ENCODE results near the gene PPP2R2D.

Gene PPP2R2D

GRCh38 chr10:131889755-131890154, 11.1 kb upstream of the PPP2R2D start:
- Histone ChIP-seq H3K36me3 (ENCODE audit: control insufficient read depth, insufficient read depth, low read length) (no peaks in the 10 kb centered on the region), H3K4me3 (ENCODE audit: insufficient read depth, low read depth, low read length, poor library complexity, severe bottlenecking) (no peak overlapping the region), H3K4me1 (ENCODE audit: control insufficient read depth, insufficient read depth, low read length, poor library complexity, severe bottlenecking) (peaks cover 5% of the 10 kb centered on the region), H3K27me3 (replicated peaks; ENCODE audit: control insufficient read depth, insufficient read depth, low read length, poor library complexity, severe bottlenecking) (no peaks in the 10 kb centered on the region), H3K27ac (ENCODE audit: insufficient read depth, low read length, poor library complexity, severe bottlenecking) (no peak overlapping the region), H3K9me3 (ENCODE audit: control insufficient read depth, low read length) (no peaks in the 10 kb centered on the region)
- no peak for DNase-seq

DNA sequence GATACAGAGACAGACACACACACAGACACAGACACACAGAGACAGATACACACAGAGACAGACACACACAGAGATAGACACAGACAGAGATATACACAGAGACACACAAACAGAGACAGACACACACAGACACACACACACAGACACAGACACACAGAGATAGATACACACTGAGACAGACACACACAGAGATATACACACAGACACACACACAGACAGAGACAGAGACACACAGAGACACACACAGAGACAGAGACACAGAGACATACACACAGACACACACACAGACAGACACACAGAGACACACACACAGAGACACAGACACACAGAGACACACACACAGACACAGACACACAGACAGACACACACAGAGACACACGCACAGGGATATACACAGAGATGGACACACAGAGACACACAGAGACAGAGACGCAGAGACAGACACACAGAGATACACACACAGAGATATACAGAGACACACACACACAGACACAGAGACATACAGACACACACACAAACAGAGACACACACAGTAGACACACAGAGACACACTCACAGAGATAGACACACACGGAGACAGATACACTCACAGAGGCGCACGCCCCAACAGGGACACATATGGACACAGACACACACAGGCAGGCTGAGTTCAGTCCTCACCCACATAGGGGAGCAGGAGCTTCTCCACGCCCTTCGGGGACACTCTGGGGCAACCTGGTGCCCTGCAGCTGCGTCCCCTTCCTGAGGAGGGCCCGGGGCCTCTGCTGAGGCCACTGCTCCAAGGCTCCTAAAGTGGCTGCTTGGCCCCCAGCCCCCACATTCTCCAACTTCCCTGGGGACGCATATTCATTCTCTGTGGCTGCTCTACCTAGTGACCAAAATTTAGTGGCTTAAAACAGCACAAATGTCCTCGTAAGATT, 10.3 kb upstream of the PPP2R2D start:
- H3K4me3 ChIP-seq (ENCODE audit: insufficient read depth, low read depth, low read length, poor library complexity, severe bottlenecking) = no peak overlapping the region
- no peak overlapping the region for H3K27ac ChIP-seq (ENCODE audit: insufficient read depth, low read length, poor library complexity, severe bottlenecking)
- H3K36me3 ChIP-seq (ENCODE audit: control insufficient read depth, insufficient read depth, low read length) = no peaks in the 10 kb centered on the region
- DNase-seq = no peak
- no peaks in the 10 kb centered on the region for H3K9me3 ChIP-seq (ENCODE audit: control insufficient read depth, low read length)
- H3K4me1 ChIP-seq (ENCODE audit: control insufficient read depth, insufficient read depth, low read length, poor library complexity, severe bottlenecking) = peaks cover under 1% of the 10 kb centered on the region
- H3K27me3 ChIP-seq (replicated peaks; ENCODE audit: control insufficient read depth, insufficient read depth, low read length, poor library complexity, severe bottlenecking) = no peaks in the 10 kb centered on the region

DNA sequence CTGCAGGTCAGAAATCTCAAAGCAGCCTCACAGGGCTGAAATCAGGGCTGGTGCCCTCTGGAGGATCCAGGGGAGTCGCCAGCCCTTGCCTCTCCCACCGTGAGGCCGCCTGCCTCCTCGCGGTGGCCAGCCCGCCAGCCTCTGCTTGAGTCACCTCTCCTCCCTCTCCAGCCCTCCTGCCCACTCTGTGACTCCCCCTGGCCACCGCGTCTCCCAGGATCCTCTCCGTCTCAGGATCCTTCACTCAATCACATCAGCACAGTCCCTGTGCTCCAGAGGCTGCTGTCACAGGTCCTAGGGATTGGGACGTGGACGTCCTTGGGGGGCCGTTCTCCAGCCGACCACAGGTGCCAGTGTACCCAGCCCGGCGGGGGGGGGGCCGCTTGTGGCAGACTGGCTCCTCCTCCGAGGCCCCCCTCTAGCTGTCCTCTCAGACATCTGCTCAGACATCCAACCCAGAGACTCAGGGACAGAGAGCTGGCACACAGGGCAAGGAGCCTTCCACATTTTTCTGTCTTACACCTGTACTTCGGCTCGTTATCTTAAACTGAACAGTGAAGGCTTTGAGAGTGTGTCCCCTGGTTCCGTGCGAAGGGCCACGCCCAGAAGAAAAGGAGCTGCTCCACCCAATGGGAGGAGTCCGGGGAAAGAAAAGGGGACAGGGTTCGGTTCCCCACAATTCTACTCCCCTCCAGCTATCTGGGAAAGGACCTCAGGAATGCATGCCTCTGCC, 9.4 kb upstream of the PPP2R2D start:
- H3K9me3 ChIP-seq (ENCODE audit: control insufficient read depth, low read length) = no peaks in the 10 kb centered on the region
- H3K27me3 ChIP-seq (replicated peaks; ENCODE audit: control insufficient read depth, insufficient read depth, low read length, poor library complexity, severe bottlenecking) = no peaks in the 10 kb centered on the region
- no peaks in the 10 kb centered on the region for H3K4me1 ChIP-seq (ENCODE audit: control insufficient read depth, insufficient read depth, low read length, poor library complexity, severe bottlenecking)
- DNase-seq = no peak
- H3K36me3 ChIP-seq (ENCODE audit: control insufficient read depth, insufficient read depth, low read length) = no peaks in the 10 kb centered on the region
- H3K4me3 ChIP-seq (ENCODE audit: insufficient read depth, low read depth, low read length, poor library complexity, severe bottlenecking) = no peak overlapping the region
- no peak overlapping the region for H3K27ac ChIP-seq (ENCODE audit: insufficient read depth, low read length, poor library complexity, severe bottlenecking)

DNA sequence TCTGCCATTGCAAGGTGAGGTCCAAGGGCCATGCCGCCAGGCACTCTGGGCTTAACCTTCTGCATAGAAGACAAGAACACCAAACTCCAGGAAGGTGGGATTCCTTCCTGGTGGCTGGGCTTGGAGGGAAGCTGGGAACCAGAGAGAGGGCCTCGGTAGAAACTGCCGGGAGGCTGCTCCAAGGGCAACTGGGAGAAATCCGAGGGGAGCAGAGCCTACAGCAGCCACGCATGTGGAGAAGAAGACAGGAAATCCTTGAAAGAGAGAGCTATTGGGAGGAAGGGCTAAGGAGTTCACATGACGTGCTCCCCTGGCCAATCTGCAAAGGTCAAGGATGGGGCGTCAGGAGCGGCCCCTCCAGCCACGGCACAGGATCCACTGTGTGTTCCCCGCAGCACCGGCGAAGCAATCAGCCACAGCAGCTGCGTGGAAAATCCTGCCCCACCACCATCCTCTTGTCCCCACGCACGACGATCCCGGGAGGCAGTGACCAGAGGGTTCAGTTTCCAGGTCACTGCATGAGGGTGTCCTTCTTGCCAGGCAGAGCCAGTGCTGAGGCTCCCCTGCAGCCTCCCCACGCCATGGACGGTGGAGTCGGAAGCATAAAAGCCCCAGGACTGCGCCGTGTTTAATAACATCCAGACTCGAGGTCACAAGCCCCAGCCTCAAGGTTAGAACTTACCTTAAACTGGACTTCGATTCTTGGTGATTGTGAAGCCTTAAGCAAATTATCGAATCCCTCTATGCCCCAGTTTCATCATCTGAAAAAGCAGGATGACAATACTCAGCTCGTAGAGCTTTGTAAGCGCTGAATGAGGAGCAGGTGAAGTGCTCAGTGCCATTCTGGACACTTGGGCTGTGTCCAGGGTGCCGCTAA, 8.6 kb upstream of the PPP2R2D start:
- H3K4me3 ChIP-seq (ENCODE audit: insufficient read depth, low read depth, low read length, poor library complexity, severe bottlenecking) = no peak overlapping the region
- H3K9me3 ChIP-seq (ENCODE audit: control insufficient read depth, low read length) = no peaks in the 10 kb centered on the region
- H3K4me1 ChIP-seq (ENCODE audit: control insufficient read depth, insufficient read depth, low read length, poor library complexity, severe bottlenecking) = no peaks in the 10 kb centered on the region
- no peak for DNase-seq
- H3K27ac ChIP-seq (ENCODE audit: insufficient read depth, low read length, poor library complexity, severe bottlenecking) = no peak overlapping the region
- no peaks in the 10 kb centered on the region for H3K27me3 ChIP-seq (replicated peaks; ENCODE audit: control insufficient read depth, insufficient read depth, low read length, poor library complexity, severe bottlenecking)
- H3K36me3 ChIP-seq (ENCODE audit: control insufficient read depth, insufficient read depth, low read length) = no peaks in the 10 kb centered on the region

GRCh38 chr10:131892806-131893675, 7.8 kb upstream of the PPP2R2D start:
- Histone ChIP-seq H3K9me3 (ENCODE audit: control insufficient read depth, low read length) (no peaks in the 10 kb centered on the region), H3K27ac (ENCODE audit: insufficient read depth, low read length, poor library complexity, severe bottlenecking) (no peak overlapping the region), H3K4me1 (ENCODE audit: control insufficient read depth, insufficient read depth, low read length, poor library complexity, severe bottlenecking) (no peaks in the 10 kb centered on the region), H3K27me3 (replicated peaks; ENCODE audit: control insufficient read depth, insufficient read depth, low read length, poor library complexity, severe bottlenecking) (no peaks in the 10 kb centered on the region), H3K4me3 (ENCODE audit: insufficient read depth, low read depth, low read length, poor library complexity, severe bottlenecking) (no peak overlapping the region), H3K36me3 (ENCODE audit: control insufficient read depth, insufficient read depth, low read length) (no peaks in the 10 kb centered on the region)
- DNase-seq = no peak

DNA sequence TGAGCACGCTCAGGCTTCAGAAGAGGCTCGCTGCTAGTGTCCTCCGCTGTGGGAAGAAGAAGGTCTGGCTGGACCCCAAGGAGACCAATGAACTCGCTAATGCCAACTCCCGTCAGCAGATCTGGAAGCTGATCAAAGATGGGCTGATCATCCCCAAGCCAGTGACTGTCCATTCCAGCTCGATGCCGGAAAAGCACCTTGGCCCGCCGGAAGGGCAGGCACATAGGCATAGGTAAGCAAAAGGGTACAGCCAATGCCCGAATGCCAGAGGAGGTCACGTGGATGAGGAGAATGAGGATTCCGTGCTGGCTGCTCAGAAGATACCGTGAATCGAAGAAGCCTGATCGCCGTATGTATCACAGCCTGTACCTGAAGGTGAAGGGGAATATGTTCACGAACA, 5.7 kb upstream of the PPP2R2D start:
- H3K36me3 ChIP-seq (ENCODE audit: control insufficient read depth, insufficient read depth, low read length) = no peaks in the 10 kb centered on the region
- no peak for DNase-seq
- no peaks in the 10 kb centered on the region for H3K27me3 ChIP-seq (replicated peaks; ENCODE audit: control insufficient read depth, insufficient read depth, low read length, poor library complexity, severe bottlenecking)
- H3K27ac ChIP-seq (ENCODE audit: insufficient read depth, low read length, poor library complexity, severe bottlenecking) = no peak overlapping the region
- H3K4me1 ChIP-seq (ENCODE audit: control insufficient read depth, insufficient read depth, low read length, poor library complexity, severe bottlenecking) = no peaks in the 10 kb centered on the region
- no peak overlapping the region for H3K4me3 ChIP-seq (ENCODE audit: insufficient read depth, low read depth, low read length, poor library complexity, severe bottlenecking)
- H3K9me3 ChIP-seq (ENCODE audit: control insufficient read depth, low read length) = no peaks in the 10 kb centered on the region

GRCh38 chr10:131896403-131896802, 4.4 kb upstream of the PPP2R2D start:
- Histone ChIP-seq H3K4me3 (ENCODE audit: insufficient read depth, low read depth, low read length, poor library complexity, severe bottlenecking) (no peak overlapping the region), H3K36me3 (ENCODE audit: control insufficient read depth, insufficient read depth, low read length) (no peaks in the 10 kb centered on the region), H3K4me1 (ENCODE audit: control insufficient read depth, insufficient read depth, low read length, poor library complexity, severe bottlenecking) (no peaks in the 10 kb centered on the region), H3K9me3 (ENCODE audit: control insufficient read depth, low read length) (no peaks in the 10 kb centered on the region), H3K27me3 (replicated peaks; ENCODE audit: control insufficient read depth, insufficient read depth, low read length, poor library complexity, severe bottlenecking) (no peaks in the 10 kb centered on the region), H3K27ac (ENCODE audit: insufficient read depth, low read length, poor library complexity, severe bottlenecking) (no peak overlapping the region)
- peak in 2 of 3 donors; percentile 25 to 42 for DNase-seq

GRCh38 chr10:131897297-131897899, 3.4 kb upstream of the PPP2R2D start:
- no peaks in the 10 kb centered on the region for H3K27me3 ChIP-seq (replicated peaks; ENCODE audit: control insufficient read depth, insufficient read depth, low read length, poor library complexity, severe bottlenecking)

GRCh38 chr10:131898061-131898460, 2.7 kb upstream of the PPP2R2D start:
- H3K36me3 ChIP-seq (ENCODE audit: control insufficient read depth, insufficient read depth, low read length) = no peaks in the 10 kb centered on the region
- no peak overlapping the region for H3K27ac ChIP-seq (ENCODE audit: insufficient read depth, low read length, poor library complexity, severe bottlenecking)
- DNase-seq = no peak
- H3K9me3 ChIP-seq (ENCODE audit: control insufficient read depth, low read length) = no peaks in the 10 kb centered on the region
- peaks cover 11% of the 10 kb centered on the region for H3K4me1 ChIP-seq (ENCODE audit: control insufficient read depth, insufficient read depth, low read length, poor library complexity, severe bottlenecking)
- no peaks in the 10 kb centered on the region for H3K27me3 ChIP-seq (replicated peaks; ENCODE audit: control insufficient read depth, insufficient read depth, low read length, poor library complexity, severe bottlenecking)
- no peak overlapping the region for H3K4me3 ChIP-seq (ENCODE audit: insufficient read depth, low read depth, low read length, poor library complexity, severe bottlenecking)

More at GRCh38 chr10:131897297-131897899, 3.4 kb upstream of the PPP2R2D start:
- Histone ChIP-seq H3K4me1 (ENCODE audit: control insufficient read depth, insufficient read depth, low read length, poor library complexity, severe bottlenecking) (peaks cover 6% of the 10 kb centered on the region), H3K36me3 (ENCODE audit: control insufficient read depth, insufficient read depth, low read length) (no peaks in the 10 kb centered on the region), H3K27ac (ENCODE audit: insufficient read depth, low read length, poor library complexity, severe bottlenecking) (no peak overlapping the region), H3K4me3 (ENCODE audit: insufficient read depth, low read depth, low read length, poor library complexity, severe bottlenecking) (no peak overlapping the region), H3K9me3 (ENCODE audit: control insufficient read depth, low read length) (no peaks in the 10 kb centered on the region)
- DNase-seq = no peak

Data from effector memory CD4-positive, alpha-beta T cell (primary cell).